Lung (tissue), 12 donors: ENCODE results near the gene SLC9A9. TPM values are rescaled to one million over a fixed set of nuclear protein-coding genes. Genes with fewer than 3 reads are reported as not detected.

ENCODE experiments used
- ATAC-seq: fragments of 200-7000 bp; cut with Tn5 transposase; one replicate; pipeline ENCODE4 v1.9.1; 2020; ENCODE audit warnings: moderate number of reproducible peaks; ENCODE audit not compliant: insufficient read depth, low FRiP score
- DNase-seq, 3 donors: peaks; one replicate each; pipeline ENCODE4 v3.0.0-alpha.2; 2013 to 2017
- H3K27ac ChIP-seq, 2 donors: one replicate each; pipeline ENCODE4 v1.5.1; 2013; ENCODE audit warnings: mild to moderate bottlenecking in 2 of 2, moderate library complexity in 2 of 2, control low read depth in 1 of 2, inconsistent platforms in 1 of 2, low read depth in 1 of 2, low read length in 1 of 2
- H3K27me3 ChIP-seq, 3 donors: one replicate each; pipeline ENCODE4 v1.5.1; 2013; ENCODE audit warnings: low read length in 2 of 3; ENCODE audit not compliant: control insufficient read depth in 3 of 3, insufficient read depth in 3 of 3
- H3K36me3 ChIP-seq, 4 donors: one replicate each; pipeline ENCODE4 v1.5.1; 2013; ENCODE audit warnings: low read length in 4 of 4, mild to moderate bottlenecking in 1 of 4, moderate library complexity in 1 of 4; ENCODE audit not compliant: control insufficient read depth in 4 of 4, insufficient read depth in 4 of 4
- H3K4me1 ChIP-seq, 5 donors: one replicate each; pipeline ENCODE4 v1.5.1; 2013; ENCODE audit warnings: low read length in 5 of 5, mild to moderate bottlenecking in 2 of 5, moderate library complexity in 1 of 5; ENCODE audit not compliant: control insufficient read depth in 5 of 5, insufficient read depth in 5 of 5
- H3K4me3 ChIP-seq: one replicate; pipeline ENCODE4 v1.5.1; 2013; ENCODE audit warnings: mild to moderate bottlenecking, control low read depth, moderate library complexity
- H3K9ac ChIP-seq, 2 donors: one replicate each; pipeline ENCODE4 v1.5.1; 2013; ENCODE audit warnings: low read length in 2 of 2, control low read depth in 1 of 2; ENCODE audit not compliant: insufficient read depth in 1 of 2
- H3K9me3 ChIP-seq, 4 donors: one replicate each; pipeline ENCODE4 v1.5.1; 2013; ENCODE audit warnings: low read length in 3 of 4, mild to moderate bottlenecking in 1 of 4, moderate library complexity in 1 of 4; ENCODE audit not compliant: control insufficient read depth in 4 of 4, insufficient read depth in 3 of 4
- CTCF ChIP-seq: IDR thresholded peaks from 2 replicates; pipeline ENCODE4 v1.5.1; 2012; ENCODE audit warnings: mild to moderate bottlenecking; ENCODE audit errors: control extremely low read depth, extremely low read depth
- WGBS, 2 donors: extraction: QIAGEN DNeasy Blood & Tissue Kit; methylation state at CpG; one replicate each; pipeline ENCODE4 v1.1.7; 2013; 5-methylcytosine and 5-hydroxymethylcytosine counted together
- polyA plus RNA-seq, 2 donors: library from polyadenylated mRNA; stranded (reverse); fragments of 200-250 nt; gene quantifications; one replicate each; pipeline ENCODE4 v1.2.1, GENCODE V29; 2013
- total RNA-seq, 2 donors: library from RNA; depleted of rRNA in 1 of 2; stranded (reverse); fragments of >200 nt in 1 of 2; gene quantifications; one replicate each; pipeline ENCODE4 v1.2.1, GENCODE V29; 2014 to 2021
- donor health status: control.
- donor health status: control.
- donor health status: Bipolar disorder and iron deficiency.
- donor health status: healthy.
- donor health status: DM: yes; HTN: yes; CAD: no.

The SLC9A9 gene
- total and polyA plus RNA-seq, 4 donors = 2.2 to 66.3 (median 8.2) TPM

GRCh38 chr3:143668385-143668784, 179.9 kb downstream of the SLC9A9 start:
- ATAC-seq (no peak), DNase-seq (no peak)
- Histone ChIP-seq H3K9me3 (no peaks in the 10 kb centered on the region), H3K36me3 (no peaks in the 10 kb centered on the region), H3K9ac (no peak overlapping the region), H3K27ac (no peak overlapping the region), H3K27me3 (no peaks in the 10 kb centered on the region), H3K4me1 (peaks cover 0 to 16% (median 0%) of the 10 kb centered on the region in 5 donors), H3K4me3 (no peak overlapping the region)
- TF ChIP-seq CTCF = no peak
- 83 to 91% methylated on average over 5 of the region's 5 CpGs for WGBS, 2 donors

GRCh38 chr3:143661677-143662076, 186.6 kb downstream of the SLC9A9 start:
- no peak for TF ChIP-seq CTCF
- Histone ChIP-seq H3K9me3 (peaks cover 0 to 5% (median 0%) of the 10 kb centered on the region in 4 donors), H3K36me3 (no peaks in the 10 kb centered on the region), H3K27me3 (no peaks in the 10 kb centered on the region), H3K4me3 (no peak overlapping the region), H3K9ac (no peak overlapping the region), H3K4me1 (no peaks in the 10 kb centered on the region), H3K27ac (no peak overlapping the region)
- DNase-seq (no peak), ATAC-seq (no peak)
- WGBS, 2 donors = 83 to 93% methylated on average over 3 of the region's 3 CpGs

GRCh38 chr3:143658861-143659260, 189.4 kb downstream of the SLC9A9 start:
- no peak for ATAC-seq
- Histone ChIP-seq H3K9ac (no peak overlapping the region), H3K36me3 (no peaks in the 10 kb centered on the region), H3K4me3 (no peak overlapping the region), H3K27ac (no peak overlapping the region), H3K4me1 (no peaks in the 10 kb centered on the region), H3K9me3 (peaks cover 0 to 5% (median 0%) of the 10 kb centered on the region in 4 donors), H3K27me3 (no peaks in the 10 kb centered on the region)
- no peak for TF ChIP-seq CTCF
- 78 to 94% methylated on average over 2 of the region's 2 CpGs for WGBS, 2 donors
- DNase-seq = no peak

GRCh38 chr3:143658116-143658515, 190.2 kb downstream of the SLC9A9 start:
- 84 to 91% methylated on average over 1 of the region's 1 CpG for WGBS, 2 donors

More at GRCh38 chr3:143658116-143658515, 190.2 kb downstream of the SLC9A9 start:
- no peaks in the 10 kb centered on the region for H3K36me3 ChIP-seq
- no peak for TF ChIP-seq CTCF
- H3K4me1 ChIP-seq = no peaks in the 10 kb centered on the region
- no peak overlapping the region for H3K27ac ChIP-seq
- DNase-seq (no peak), ATAC-seq (no peak)
- H3K9ac ChIP-seq = no peak overlapping the region
- H3K27me3 ChIP-seq = no peaks in the 10 kb centered on the region
- H3K9me3 ChIP-seq = peaks cover 0 to 5% (median 0%) of the 10 kb centered on the region in 4 donors
- no peak overlapping the region for H3K4me3 ChIP-seq
